Astrocyte of the spinal cord (primary cell): ENCODE results near the gene BMAL2.

Experiments
- DNase-seq: peaks from one replicate; pipeline ENCODE4 v3.0.0; 2011; ENCODE audit warnings: low read depth, low spot score
- H3K4me3 ChIP-seq: 2 replicates; pipeline ENCODE4 v1.5.1; 2011; ENCODE audit warnings: low read depth, mild to moderate bottlenecking, low read length, moderate library complexity
- in situ Hi-C: cut with HindIII; loops from 2 replicates; pipeline ENCODE4 v1.10.0; 2017; ENCODE audit warnings: low sequenced_read_pairs
- TF ChIP-seq, protein P1 (sequence below): IDR thresholded peaks from 2 replicates; pipeline ENCODE4 v1.5.1; 2012; ENCODE audit warnings: low read depth, mild to moderate bottlenecking, low read length, inconsistent platforms

BMAL2 gene

DNA sequence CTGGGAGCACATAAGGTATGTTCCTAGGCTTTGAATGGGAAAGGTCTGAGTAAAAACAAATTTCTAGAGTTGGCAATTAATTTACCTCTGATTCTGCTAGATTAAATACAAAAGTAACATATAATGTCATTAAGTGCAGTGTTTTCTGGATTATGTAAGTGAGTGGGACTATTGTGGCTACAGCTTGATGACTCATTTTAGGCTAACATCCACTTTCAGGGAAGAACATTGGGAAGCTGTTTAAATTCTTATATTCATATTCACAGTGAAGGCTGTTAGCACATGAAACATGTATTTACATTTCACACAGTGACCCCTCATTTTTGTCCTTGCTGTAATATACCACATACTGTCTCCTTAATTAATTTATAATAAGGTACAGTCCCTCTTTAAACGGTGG lies 13.2 kb upstream of the BMAL2 start:
- TF ChIP-seq, protein P1, sequence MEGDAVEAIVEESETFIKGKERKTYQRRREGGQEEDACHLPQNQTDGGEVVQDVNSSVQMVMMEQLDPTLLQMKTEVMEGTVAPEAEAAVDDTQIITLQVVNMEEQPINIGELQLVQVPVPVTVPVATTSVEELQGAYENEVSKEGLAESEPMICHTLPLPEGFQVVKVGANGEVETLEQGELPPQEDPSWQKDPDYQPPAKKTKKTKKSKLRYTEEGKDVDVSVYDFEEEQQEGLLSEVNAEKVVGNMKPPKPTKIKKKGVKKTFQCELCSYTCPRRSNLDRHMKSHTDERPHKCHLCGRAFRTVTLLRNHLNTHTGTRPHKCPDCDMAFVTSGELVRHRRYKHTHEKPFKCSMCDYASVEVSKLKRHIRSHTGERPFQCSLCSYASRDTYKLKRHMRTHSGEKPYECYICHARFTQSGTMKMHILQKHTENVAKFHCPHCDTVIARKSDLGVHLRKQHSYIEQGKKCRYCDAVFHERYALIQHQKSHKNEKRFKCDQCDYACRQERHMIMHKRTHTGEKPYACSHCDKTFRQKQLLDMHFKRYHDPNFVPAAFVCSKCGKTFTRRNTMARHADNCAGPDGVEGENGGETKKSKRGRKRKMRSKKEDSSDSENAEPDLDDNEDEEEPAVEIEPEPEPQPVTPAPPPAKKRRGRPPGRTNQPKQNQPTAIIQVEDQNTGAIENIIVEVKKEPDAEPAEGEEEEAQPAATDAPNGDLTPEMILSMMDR = no peak
- H3K4me3 ChIP-seq = no peak overlapping the region
- in situ Hi-C loops = no loop called here
- DNase-seq = peak; percentile 67

DNA sequence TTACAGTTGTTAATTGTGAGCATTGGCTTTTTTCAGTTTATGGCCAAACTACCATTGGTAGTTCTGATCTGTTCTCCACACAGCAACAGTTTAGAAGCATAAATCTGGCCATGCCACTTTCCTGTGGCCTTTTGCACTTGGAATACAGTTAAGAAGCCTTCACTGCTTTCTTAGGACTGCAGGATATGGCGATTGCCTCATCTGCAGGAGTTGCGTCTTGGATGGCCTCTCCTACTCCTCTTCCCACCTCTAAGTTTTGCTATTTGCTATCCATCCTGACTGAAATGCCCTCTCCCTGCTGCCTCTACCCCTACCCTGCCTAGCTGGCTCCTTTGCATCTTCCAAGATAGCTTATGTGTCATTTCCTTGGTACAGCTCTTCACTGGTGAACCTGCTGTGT lies 12.8 kb upstream of the BMAL2 start:
- no peak for DNase-seq
- no peak overlapping the region for H3K4me3 ChIP-seq
- in situ Hi-C loops = no loop called here
- TF ChIP-seq, protein P1 = no peak

DNA sequence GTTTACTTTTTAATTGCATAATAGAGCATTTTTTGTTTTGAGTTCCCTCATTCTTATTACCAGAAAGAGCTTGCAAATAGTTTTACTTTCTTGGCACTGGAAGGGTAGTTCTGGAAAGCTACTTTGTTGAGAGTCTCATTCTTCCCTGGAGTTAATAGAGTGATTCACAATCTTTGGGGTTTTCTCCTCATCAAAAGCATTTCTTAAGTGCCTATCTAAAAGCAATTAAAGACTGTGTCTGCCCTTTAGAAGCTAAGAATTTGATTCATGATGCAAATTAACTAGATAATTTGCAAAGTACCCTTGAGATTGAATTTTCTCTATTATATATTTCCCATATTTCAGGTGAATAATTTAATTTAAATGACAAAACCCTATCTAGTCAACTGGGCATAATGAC lies 8.1 kb upstream of the BMAL2 start:
- in situ Hi-C loops = no loop called here
- TF ChIP-seq, protein P1 = no peak
- DNase-seq = peak; percentile 36
- no peak overlapping the region for H3K4me3 ChIP-seq

DNA sequence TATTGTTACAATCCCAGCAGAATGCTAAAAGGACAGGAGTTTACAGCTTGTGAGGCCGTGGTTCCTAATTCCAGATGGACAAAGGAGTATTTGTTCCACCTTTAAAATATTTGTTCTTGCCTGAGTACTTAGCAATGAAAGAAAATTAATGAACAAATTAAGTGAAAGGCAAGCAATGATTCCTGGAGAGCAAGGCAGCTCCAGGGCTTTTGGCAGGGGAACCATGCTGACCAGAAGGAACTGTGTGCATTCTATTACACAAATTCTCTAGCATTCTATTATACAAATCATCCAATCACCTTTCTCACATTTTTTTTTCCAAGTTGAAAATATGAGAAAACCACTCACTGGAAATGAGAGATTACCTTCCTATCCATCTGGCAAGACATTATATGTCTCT lies 1.8 kb upstream of the BMAL2 start:
- TF ChIP-seq, protein P1 = no peak
- no peak for DNase-seq
- in situ Hi-C loops = no loop called here
- no peak overlapping the region for H3K4me3 ChIP-seq

DNA sequence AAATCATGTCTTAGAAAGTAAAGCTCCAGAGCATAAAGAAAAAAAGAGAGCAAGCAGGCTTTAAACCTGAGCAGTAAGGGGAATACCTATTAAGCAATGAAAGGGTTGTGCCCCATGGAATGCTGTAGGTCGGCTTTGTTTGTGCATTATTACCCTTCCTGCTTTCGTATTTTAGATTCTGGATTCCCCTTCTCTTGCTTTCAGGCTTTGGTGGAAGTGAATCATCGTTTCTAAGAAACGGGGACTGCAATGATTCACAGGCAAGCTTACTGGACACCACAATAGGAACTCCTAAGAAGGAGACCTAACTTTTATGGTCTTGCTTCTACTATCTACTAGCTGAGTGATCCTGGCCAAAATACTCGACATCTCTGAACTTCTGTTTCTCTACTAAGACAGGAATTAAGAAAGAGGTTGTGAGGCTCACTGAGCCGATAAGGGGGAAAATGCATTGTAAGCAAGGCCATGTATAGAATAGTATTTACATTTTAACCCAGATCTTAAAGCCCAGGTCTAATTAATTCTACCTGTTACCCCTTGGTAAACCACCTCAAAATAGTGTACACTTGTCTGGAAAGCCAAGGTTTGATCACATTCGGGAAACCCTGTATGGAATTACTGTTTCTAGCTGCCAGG lies 1.2 kb upstream of the BMAL2 start:
- H3K4me3 ChIP-seq = peak overlapping the region; percentile 8
- in situ Hi-C loops = no loop called here
- TF ChIP-seq, protein P1 = no peak
- DNase-seq = peak; percentile 96

DNA sequence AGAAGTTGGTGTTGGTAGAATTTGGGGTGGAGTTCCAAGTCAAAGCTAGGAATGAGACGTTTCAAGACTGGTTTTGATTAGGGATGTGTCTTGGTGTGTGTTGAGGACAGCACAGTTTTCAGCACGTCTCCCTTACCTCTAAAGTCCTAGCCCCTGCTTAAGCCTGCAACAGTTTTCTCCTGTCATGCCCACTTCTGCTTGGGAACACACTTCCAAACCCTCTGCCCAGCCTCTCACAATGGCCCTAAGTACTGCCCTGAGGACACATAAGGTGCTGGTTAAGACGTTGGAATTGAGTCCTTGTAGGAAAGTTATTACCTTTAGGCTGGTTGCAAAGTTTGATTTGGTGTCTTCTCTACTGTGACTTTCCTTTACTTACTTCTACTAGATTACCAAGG lies 710 bp upstream of the BMAL2 start:
- H3K4me3 ChIP-seq = peak overlapping the region; percentile 66
- peak; percentile 32 for DNase-seq
- in situ Hi-C loops = no loop called here

More for the DNA sequence above, 710 bp upstream of the BMAL2 start:
- TF ChIP-seq, protein P1 = no peak
